HG03060 (cell line): ENCODE results near the gene TBC1D22A.

Experiments
- ATAC-seq: cut with Tn5 transposase; IDR thresholded peaks from one replicate; pipeline ENCODE4 v1.9.1; 2021; ENCODE audit warnings: low read depth, moderate number of reproducible peaks; ENCODE audit not compliant: unreplicated experiment

TBC1D22A gene

DNA sequence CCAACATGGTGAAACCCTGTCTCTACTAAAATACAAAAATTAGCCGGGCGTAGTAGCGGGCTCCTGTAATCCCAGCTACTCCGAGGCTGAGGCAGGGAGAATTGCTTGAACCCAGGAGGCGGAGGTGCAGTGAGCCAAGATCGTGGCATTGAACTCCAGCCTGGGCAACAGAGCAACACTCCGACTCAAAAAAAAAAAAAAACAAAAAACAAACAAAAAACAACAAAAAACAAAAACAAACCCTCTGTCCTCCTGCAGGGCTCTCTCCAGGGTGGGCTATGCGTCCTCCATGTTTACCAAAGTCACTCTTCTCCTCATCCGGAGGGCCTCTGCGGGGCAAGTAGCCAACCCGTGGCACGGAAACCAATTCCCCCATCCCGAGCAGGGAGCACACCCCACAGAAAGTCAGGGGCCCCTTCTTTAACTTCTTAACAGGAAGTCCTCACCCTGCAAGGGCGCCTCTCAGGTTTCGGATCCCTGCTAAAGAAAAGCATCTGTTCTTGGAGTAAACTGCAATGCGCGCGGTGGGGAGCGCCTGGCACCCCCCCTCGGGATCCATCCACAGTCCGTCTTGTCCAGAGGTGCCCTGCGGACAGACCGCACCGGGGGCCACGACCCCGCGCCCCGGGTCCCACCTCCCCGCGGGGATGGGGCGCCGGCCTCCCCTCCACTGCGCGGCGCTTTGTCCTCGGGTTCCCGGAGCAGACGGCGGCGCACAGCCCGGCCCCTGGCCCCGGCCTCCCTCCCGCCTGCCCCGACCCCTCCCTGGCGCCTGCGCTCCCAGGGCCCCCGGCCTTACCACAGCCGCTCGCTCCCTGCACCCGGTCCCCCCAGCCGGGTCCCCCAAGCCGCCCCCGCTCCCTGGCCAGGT, 25.1 kb upstream of the TBC1D22A start:
- ATAC-seq: no peak

DNA sequence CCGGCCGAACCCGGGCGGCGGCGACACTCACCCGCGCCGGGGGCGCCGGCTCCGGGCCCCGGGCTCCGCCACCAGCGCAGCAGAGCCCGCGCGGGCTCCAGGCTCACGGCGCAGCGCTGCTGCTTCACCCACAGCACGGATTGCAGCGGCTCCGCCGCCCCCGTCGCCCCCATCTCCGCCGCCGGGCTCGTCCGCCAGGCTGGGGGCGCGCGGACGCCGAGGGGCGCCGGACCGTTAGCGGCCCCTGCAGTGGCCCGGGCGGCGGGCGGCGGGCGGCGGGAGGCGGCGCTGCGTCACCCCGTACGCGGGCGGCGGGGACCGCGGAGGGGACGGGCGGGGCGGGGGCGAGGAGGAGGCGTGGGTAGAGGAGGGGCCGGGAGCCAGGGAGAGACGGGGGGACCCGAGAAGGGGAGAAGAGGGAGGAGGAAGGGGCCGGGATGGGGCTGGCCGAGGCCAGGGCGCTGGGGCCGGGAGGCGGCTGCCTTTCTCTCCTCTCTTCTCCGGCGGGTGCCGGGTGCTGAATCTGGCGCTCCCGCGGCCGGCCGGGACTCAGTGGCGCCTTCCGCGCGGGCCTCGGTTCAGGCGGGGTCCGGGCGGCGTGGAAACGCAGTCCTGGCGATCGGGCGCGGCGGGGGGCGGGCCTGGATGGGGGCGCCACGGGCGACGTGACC, 24.3 kb upstream of the TBC1D22A start, which contains the start of gene CERK:
TSS of gene CERK (minus strand) at position 277 of the 671 bp plus-strand sequence. CDS start at position 173, 104 bp downstream.
- ATAC-seq: no peak

GRCh38 chr22:46738647-46739093, 23.8 kb upstream of the TBC1D22A start:
- no peak for ATAC-seq

GRCh38 chr22:46739094-46739870, 23.2 kb upstream of the TBC1D22A start:
- ATAC-seq: no peak

- ATAC-seq: no peak
Observed at GRCh38 chr22:46740910-46741780, 21.3 kb upstream of the TBC1D22A start.

GRCh38 chr22:46741974-46742519, 20.4 kb upstream of the TBC1D22A start:
- no peak for ATAC-seq

DNA sequence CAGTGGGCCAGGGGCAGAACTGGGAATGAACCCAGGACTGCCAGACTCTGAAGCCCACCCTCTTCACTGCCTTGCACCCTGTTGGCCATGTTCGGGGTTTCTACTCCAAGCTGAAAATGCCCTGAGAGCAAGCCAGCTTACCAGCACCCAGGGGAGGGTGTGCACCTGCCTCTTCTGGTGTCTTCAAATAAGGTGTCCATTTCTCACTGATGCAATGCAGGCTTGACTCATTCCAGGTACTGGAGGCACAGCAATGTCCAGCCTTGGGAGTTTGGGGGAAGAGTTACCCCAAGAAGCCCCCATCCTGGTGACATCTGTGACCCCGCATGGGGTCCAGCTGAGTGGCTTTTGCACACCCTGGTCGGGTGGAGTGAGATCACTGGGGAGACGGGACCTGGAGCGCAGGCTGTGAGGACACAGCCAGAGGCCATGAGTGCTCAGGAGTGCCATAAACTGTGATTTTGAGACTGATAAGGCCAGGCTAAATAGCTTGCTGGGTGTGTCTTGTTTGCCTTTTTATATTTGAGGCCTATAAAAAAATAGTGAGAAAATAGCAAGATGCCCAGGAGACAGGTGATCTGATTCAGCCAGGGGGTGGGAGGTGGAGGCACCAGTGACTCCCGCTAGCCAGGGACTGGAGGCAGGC, 19.8 kb upstream of the TBC1D22A start:
- no peak for ATAC-seq

- ATAC-seq: no peak
Observed at GRCh38 chr22:46744581-46744980, 17.9 kb upstream of the TBC1D22A start.

GRCh38 chr22:46746192-46746591, 16.3 kb upstream of the TBC1D22A start:
- no peak for ATAC-seq

GRCh38 chr22:46746620-46747019, 15.8 kb upstream of the TBC1D22A start:
- no peak for ATAC-seq

DNA sequence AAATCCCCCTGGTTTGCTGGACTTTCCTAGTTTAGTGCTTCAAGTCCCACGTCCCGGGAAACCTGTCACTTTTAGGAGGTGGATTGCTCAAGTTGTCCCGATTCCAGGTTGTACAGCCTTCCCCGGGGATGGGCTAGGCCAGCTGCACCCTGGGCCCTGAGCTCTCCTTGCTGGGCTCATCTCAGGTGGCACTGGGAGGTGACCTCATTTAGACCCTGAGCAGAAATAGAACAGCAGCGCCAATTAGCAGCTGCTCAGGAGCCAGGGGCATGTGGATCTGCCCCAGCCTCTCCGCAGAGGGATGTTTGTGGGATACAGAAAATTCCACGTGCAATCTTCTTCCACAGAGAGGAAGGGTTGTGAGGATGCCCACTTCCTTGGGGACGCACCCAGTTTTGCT, 14.8 kb upstream of the TBC1D22A start:
- ATAC-seq: no peak

DNA sequence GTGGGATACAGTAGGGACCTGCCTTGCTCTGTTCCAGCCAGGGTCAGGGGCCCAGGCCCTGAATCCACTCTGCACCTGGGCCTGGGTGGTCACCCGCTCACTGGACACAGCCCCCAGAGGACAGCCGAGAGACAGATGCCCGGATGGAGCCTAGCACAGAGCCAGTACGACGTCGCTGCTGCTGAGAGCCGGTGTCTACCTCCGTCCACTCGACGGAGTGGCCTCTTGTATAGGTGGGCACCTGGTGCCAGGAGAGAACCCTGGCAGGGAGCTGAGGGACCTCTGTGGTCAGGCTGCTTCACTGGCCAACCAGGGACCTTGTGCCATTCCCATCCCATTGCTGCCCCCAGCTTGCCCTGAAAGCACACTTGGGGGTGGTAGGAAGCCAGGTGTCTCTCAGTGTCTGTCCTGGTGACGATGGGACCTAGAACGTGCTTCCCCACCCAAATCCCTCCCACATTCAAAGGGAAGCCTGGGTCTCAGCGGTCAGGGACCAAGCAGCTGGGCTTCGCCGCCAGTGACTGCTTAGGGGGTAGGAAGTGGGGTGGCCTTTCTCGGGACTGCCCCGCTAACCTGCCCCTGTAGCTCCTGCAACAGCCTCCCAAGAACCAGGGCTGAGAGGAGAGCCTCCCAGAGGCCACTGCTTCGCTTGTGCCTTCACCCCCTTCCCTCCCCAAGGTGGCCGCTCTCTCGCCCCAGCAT, 14.1 kb upstream of the TBC1D22A start:
- ATAC-seq: no peak

DNA sequence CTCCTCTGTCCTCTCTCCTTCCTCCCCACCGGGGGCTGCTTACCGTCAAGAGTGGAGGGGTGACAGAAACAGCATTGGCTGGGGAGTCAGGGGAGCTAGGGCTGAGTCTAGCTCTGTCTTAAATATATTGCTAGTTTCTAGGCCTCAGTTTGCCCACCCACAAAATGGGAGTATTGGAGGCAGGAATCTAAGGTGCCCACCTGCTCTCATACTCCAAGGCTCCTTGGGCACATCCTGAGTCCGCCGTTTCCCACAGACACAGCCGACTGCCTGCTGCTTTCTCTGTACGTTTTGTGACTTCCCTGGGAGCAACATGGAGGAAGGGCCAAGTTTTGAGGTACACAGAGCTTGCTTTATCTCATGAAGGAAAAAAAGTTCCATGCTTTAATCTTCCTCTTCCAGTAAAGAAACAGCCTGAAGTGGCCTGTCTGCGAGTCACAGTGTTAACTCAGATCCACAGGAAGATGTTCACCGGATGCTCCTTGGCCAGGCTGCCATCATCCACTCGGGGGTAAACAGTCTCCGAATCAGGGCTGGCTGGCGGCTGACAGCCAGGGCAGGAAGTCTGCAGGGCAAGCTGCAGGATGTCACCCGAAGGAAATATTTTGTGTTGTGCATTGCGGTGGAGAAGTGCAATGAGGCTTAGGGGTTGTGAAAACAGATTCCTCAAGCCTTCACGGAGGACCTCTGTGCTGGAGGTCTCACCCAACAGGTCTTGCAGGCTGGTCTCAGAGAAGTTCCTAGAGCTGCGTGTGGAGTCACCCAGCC, 13.4 kb upstream of the TBC1D22A start:
- ATAC-seq: no peak

GRCh38 chr22:46749682-46750529, 12.5 kb upstream of the TBC1D22A start:
- ATAC-seq: no peak

GRCh38 chr22:46750530-46750800, 12.0 kb upstream of the TBC1D22A start:
- ATAC-seq: no peak

- ATAC-seq: no peak
Observed at GRCh38 chr22:46750863-46751443, 11.5 kb upstream of the TBC1D22A start.
